Stimulated activated CD8-positive, alpha-beta memory T cell treated with anti-CD3 and anti-CD28 coated beads, Interleukin-4, amount 100 ng/mL, for 24 hours (primary cell): Measurements from ENCODE around the gene LRCH1.
A peak's percentile ranks its signal among the peaks of the same experiment; 100 is the strongest.
"Not testable (repeated sequence)": the region's sequence is repeated elsewhere in the genome, so short reads cannot be mapped to it uniquely, and the experiment has no call there.

Experiments used
- DNase-seq: peaks from one replicate; pipeline ENCODE4 v3.0.0-alpha.2; 2020; ENCODE audit warnings: low read depth

LRCH1 gene

DNA sequence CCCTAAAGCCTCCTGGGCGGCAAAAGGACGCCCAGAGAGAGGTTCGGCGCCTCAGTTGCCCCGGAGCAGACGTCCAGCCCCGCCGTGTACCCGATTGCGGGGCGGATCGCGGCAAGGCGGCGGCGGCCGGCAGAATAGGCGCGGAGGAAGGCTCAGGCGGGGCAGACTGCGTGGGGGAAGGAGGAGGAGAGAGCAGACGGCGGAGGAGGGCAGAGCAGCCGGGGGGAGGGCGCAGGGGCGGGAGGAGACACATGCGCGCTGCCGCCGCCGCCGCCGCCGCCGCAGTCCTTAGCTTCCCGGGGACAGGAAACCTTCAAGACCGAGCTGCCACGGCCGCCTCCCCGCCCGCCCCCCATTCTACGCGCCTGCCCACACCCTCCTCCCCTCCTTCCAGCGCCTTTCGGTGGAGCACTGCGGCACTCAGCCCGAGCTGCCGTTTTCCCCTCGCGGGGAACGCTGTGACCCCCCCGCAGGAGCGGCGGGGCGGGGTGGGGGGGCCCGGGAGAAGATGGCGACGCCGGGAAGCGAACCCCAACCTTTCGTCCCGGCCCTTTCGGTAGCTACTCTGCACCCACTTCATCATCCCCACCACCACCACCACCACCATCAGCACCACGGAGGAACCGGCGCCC is at the start of gene LRCH1:
LRCH1 (plus strand) TSS at position 282 of the 632 bp plus-strand sequence; CDS start at position 509, 227 bp downstream.
- peak; percentile 81 for DNase-seq

DNA sequence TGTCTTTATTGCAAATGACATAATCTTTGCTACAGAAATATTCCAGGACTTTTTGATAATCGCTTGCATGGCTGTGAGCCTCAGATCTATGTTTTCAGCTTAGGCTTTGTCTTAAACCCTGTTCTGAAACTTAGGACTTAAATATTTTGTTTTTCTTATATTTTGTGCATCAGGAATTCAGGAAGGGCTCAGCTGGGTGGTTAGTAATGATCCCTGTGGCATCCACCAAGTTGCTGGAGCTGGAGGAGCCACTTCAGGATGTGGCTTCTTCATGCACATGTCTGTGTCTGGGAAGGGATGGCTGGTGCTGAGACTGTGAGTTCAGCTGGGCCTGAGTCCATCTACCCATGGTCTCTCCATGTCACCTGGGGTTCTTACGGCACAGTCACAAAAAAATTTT is 48.9 kb upstream of the LRCH1 start:
- DNase-seq: no peak

GRCh38 chr13:46507981-46508380 is 45.0 kb upstream of the LRCH1 start:
- no peak for DNase-seq

- no peak for DNase-seq
Observed at GRCh38 chr13:46509981-46510380, 43.0 kb upstream of the LRCH1 start.

DNA sequence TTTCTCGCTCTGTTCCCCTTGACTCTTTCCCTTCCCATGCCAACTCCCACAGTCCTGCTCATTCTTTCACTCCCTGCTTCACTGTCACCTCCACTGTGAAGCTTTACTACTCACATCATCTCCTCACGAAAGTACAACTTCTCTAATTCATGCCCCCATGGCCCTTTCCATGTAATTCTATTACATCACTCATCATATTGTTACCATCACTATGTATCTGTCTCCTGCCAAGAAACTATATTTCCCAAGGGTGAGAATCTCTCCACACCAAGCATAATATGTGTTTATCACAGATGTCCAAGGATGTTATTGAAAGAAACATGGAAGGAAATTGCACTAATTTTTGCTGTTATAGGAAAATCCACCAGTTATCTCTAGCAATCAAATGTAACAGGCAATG is 37.2 kb upstream of the LRCH1 start:
- no peak for DNase-seq

- DNase-seq: no peak
Observed at GRCh38 chr13:46516599-46517338, 36.2 kb upstream of the LRCH1 start.

GRCh38 chr13:46517748-46518147 is 35.2 kb upstream of the LRCH1 start:
- DNase-seq: not testable (repeated sequence)

DNA sequence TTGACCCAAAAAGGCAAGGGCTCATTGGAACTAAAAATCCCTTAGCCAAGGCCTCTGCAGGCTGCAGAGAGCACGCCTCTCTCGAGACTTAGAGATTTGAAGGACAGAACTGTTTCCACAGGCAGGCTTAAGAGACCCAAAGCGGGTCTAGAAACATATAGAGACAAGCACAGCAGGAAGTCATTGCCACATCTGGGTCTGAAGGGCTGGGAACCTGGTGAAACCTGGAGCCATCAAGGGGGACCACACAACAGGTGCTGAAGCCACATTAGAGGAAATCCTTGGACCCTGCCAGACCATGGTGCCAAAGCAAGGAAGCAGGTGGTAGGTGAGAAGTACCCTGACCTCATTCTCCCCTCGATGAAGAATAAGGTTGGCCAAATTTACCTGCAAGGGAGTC is 33.8 kb upstream of the LRCH1 start:
- no peak for DNase-seq

DNA sequence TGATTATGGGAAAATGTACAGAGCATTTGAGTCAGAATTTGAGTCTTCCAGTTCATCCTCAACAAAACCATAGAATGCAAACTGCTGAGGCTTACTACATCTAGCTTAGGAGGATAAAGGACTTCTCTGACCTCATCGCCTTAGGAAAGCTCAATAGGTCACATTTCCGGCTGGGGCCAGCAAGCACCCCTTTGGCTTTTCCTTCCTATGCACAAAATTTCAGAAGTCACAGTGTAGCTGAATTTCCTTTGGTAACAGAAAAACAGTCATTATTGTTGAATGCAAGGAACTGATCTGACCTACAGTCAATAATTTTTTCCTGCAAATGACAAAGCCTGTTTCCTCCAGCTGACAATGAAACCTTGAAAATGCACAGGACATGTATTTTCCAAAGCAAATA is 32.8 kb upstream of the LRCH1 start:
- DNase-seq: no peak

GRCh38 chr13:46521486-46521885 is 31.5 kb upstream of the LRCH1 start:
- DNase-seq: no peak

GRCh38 chr13:46521921-46522747 is 30.8 kb upstream of the LRCH1 start:
- DNase-seq: no peak

DNA sequence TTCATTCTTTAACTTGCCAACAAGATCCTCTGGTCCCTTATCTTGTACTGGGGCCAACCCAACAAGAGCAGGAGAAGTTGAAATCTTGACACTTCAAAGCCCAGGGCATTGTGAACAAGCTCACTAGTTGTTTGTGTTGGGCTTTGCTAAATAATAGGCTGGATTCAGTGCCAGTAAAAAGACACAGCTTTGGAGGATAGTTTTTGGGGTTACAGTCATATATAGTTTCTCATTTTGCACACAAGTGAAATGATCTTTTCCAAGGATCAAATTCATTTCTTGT is 30.3 kb upstream of the LRCH1 start:
- DNase-seq: no peak

- no peak for DNase-seq
Observed at GRCh38 chr13:46523972-46524752, 28.8 kb upstream of the LRCH1 start.

- no peak for DNase-seq
Observed at GRCh38 chr13:46526100-46526735, 26.8 kb upstream of the LRCH1 start.

GRCh38 chr13:46526740-46527139 is 26.2 kb upstream of the LRCH1 start:
- no peak for DNase-seq

DNA sequence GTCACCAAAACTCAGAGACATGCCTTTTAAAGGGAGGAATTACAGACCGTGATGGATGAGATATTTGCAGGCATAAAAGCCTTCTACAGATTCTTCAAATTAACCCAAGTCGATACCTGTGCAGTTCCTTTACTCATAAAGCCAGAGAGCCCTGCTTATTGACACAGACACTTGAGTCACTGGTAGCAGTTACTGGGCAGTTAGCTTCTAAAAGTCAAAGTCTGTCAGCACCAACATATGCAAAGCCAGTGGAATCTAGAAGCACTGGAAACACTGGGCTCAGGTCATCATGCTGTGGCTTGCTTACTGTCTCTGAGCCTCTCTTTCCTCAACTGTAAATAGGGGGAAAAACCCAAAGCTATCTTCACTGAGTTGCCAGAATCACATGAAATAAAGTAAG is 25.7 kb upstream of the LRCH1 start:
- no peak for DNase-seq

DNA sequence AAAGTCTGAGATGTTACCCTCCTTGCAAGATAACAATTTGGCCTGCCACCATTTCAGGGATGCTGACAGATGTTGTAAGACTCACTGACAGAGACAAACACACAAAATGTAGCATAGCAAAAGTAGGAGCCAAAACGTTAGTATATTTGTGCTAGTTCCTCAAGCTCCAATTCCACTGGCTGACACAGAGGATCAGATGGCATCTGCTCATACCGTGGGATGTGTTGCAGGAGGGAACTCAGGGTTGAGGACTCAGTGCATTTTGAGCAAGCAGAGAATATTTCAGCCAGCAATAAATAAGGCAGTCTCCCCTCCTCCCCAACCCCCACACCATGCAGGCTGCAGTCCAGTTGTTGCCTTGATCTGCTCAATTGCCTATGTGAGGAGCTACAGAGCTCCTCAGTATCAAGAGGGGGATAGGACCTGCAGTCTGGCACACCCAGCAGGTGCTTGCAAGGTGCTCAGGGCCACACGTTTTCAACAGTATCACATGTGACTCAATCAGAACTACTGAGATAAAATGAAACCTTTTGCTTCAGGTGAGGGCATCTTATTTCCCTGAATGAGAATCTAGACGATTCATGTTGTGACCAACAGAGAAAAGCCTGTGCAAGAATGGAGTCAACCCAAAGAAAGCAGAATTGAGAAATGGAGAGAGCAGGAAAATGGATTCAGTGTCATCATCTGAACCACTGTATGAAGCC is 23.6 kb upstream of the LRCH1 start:
- no peak for DNase-seq

DNA sequence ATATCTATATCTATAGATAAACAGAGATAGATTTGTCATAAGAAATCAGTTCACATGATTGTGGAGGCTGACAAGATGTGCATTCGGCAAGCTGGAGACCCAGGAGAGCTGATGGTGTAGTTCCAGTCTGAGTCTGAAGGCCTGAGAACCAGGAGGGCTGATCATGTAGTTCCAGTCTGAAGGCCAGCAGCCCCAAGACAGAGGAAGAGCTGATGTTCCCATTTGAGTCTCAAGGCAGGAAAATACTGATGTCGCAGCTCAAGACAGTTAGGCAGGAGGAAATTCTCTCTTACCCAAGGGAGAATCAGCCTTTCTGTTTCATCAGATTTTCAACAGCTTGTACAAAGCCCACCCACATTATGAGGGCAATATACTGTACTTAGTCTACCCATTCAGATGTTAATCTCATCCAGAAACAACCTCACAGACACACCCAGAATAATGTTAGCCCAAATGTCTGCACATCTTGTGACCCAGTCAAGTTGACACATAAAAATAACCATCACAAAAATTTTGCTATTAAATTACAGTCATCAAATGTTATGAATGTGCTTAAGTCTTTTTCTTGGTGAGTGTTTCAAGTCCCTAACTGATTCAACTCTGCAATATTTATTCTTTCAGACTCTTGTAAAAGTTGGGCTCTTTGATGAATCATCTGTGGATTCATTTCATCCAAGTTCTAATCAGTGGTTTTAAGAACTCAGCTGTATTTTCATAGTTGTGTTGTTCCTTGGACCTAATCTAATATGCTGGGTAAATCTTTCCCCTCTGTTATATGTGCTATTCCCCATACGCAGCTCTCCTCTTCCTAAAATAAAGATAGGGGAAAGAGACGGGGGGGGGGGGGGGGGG is 22.7 kb upstream of the LRCH1 start:
- DNase-seq: no peak

- no peak for DNase-seq
Observed at GRCh38 chr13:46531953-46532352, 21.0 kb upstream of the LRCH1 start.

- no peak for DNase-seq
Observed at GRCh38 chr13:46535002-46535401, 18.0 kb upstream of the LRCH1 start.
